Right lobe of liver (tissue), 4 donors: ENCODE data around the gene SEC11A.

Experiments
- CTCF ChIP-seq, 4 donors: fragments of 200-600 bp in 3 of 4; fragments of 450-650 bp in 1 of 4; IDR thresholded peaks; one replicate each; pipeline versions ENCODE4 v1.5.1 to v1.8.0; 2016 to 2022; ENCODE audit warnings: antibody characterized with exemption in 4 of 4, mild to moderate bottlenecking in 2 of 4
- POLR2A ChIP-seq: fragments of 450-650 bp; IDR thresholded peaks from one replicate; pipeline ENCODE4 v1.6.1; 2017; ENCODE audit warnings: antibody characterized with exemption, mild to moderate bottlenecking
- donor health status: DM: no; HTN: no; CAD: no.
- donor health status: DM: no; HTN: no; CAD: no.
- donor health status: DM: no; HTN: yes; CAD: no.

- no peak for TF ChIP-seq CTCF (IDR thresholded peaks at IDR 0.05)
- peak; percentile 68 for TF ChIP-seq POLR2A
These were observed 31.7 kb upstream of the SEC11A start for GRCh38 chr15:84747416-84748273.
